NCI-H1417 (cell line): ENCODE measurements around the gene TK2.
"Not testable (repeated sequence)": the region's sequence is repeated elsewhere in the genome, so short reads cannot be mapped to it uniquely, and the experiment has no call there.

Experiments
- DNase-seq, 3 experiments: peaks; one replicate each; lab custom pipeline; 2025; lab: John Stamatoyannopoulos, UW

TK2 gene

GRCh38 chr16:66468321-66468965 is 81.5 kb downstream of the TK2 start:
- no peak for DNase-seq

GRCh38 chr16:66467611-66468010 is 82.3 kb downstream of the TK2 start:
- DNase-seq, result no peak

DNA sequence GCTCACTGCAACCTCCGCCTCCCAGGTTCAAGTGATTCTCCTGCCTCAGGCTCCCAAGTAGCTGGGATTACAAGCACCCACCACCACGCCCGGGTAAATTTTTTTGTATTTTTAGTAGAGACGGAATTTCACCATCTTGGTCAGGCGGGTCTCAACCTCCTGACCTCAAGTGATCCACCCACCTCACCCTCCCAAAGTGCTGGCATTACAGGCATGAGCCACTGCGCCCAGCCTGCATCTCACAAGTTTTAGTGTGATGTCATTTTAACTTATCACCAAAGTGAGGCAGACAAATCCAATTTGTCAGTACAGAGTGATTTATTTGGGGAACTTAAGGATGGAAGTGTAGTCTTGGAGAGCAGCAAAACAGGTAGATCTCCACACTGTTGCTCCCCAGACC is 83.3 kb downstream of the TK2 start:
- not testable (repeated sequence) for DNase-seq

- DNase-seq, result not testable (repeated sequence)
Observed at GRCh38 chr16:66465946-66466345, 84.0 kb downstream of the TK2 start.

- no peak for DNase-seq
Observed at GRCh38 chr16:66462912-66463311, 87.0 kb downstream of the TK2 start.

DNA sequence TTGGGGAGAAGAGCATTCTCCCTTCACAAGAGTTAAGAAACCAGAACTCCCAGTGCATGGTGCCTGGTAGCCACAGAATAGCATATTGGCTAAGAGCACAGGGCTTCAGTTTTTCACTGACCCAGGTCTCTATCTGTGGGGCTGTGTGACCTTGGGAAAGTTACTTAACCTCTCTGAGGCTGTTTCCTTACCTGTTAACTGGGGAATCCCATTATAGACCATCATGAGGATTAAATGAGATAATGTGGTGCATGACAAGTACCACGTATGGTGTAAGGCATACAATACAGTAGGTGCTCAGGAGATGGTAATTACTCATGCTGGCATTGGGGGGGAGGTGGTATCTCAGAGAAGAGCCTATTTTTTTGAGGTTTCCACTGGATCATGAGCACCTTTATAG is 89.2 kb downstream of the TK2 start:
- DNase-seq, result no peak

DNA sequence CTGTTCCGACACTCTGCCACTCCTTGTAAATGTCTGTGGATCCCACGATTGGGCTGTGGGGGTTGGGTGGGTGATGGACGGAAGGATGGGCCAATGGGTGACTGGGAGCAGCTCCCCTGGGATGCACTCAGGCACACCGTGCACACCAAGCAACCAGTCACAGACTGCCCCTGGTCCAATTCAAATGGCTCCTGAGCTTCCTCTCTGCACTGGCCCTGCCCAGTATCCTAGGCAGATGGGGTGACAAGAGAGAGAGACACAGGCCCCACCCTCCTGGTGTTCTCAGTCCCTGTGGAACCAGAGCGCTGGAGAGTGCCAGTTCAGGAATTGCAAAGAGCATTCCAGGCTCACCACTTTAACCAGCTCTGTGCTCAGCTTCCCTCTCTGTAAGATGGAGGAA is 90.0 kb downstream of the TK2 start:
- no peak for DNase-seq

DNA sequence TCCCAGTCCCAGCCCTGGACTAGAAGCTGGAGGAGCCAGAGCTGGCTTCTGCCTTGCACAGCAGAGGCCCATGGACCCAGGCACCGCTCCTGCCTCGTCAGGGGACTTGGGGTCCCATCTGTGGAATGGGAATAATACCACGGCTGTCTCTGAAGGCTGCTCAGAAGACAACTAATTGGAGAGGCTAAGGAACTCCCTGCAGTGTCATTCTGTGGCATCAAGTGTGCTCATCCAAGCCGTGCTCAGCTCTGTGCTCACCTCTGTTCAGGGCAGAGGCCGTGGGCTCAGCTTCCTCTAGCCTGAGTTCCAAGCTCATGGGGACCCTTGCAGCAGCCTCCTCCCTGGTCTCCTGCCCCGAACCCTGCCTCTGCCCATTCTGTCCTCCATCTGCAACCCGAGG is 91.1 kb downstream of the TK2 start:
- DNase-seq, result no peak

DNA sequence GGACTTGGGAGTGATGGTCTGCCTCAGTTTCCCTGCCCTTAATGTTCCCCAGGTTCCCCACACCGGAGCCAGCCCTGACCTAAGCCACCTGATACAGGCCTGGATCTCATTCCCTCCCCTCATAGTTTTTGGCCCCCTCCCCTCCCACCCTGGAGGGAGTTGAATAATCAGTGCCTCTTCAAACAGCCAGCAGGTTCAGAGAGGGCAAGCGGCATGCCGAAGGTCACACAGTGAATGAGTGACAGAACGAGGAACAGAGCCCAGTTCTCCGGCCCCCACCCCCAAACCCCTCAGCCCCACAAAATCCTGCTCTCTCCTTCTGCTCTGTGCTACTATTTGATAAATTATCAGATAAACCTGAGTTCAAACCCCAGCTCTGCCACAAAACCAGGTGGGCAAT is 91.6 kb downstream of the TK2 start:
- DNase-seq, result no peak
